Activated T-cell treated with anti-CD3 and anti-CD28 coated beads, Interleukin-2, amount 50 U/mL, for 4 hours (primary cell): ENCODE results near the gene SHFL. TPM values are rescaled to one million over a fixed set of nuclear protein-coding genes. Genes with fewer than 3 reads are reported as not detected.

Experiments used
- ATAC-seq, 2 donors: fragments of 200-7000 bp; cut with Tn5 transposase; one replicate each; pipeline ENCODE4 v1.10.0; 2021
- DNase-seq: peaks from one replicate; pipeline ENCODE4 v3.0.0-alpha.2; 2020
- H3K27me3 Mint-ChIP-seq: one replicate; pipeline ENCODE4 v1.8.0; 2021; ENCODE audit warnings: low read depth, mixed read lengths
- H3K36me3 Mint-ChIP-seq: one replicate; pipeline ENCODE4 v1.8.0; 2022; ENCODE audit warnings: mixed read lengths; ENCODE audit not compliant: insufficient read depth
- H3K4me1 Mint-ChIP-seq: one replicate; pipeline ENCODE4 v1.8.0; 2021; ENCODE audit warnings: low read depth, mixed read lengths
- H3K4me3 Mint-ChIP-seq: one replicate; pipeline ENCODE4 v1.8.0; 2021; ENCODE audit warnings: mild to moderate bottlenecking, moderate library complexity, mixed read lengths
- H3K9me3 Mint-ChIP-seq: one replicate; pipeline ENCODE4 v1.8.0; 2021; ENCODE audit warnings: mixed read lengths
- total RNA-seq, 3 donors: library from RNA; stranded (reverse); gene quantifications; one replicate each; pipeline ENCODE4 v1.2.1, GENCODE V29; 2021

The SHFL gene
- total RNA-seq, 3 donors from 2014 or later = 20.1 to 26.8 (median 26.2) TPM

DNA sequence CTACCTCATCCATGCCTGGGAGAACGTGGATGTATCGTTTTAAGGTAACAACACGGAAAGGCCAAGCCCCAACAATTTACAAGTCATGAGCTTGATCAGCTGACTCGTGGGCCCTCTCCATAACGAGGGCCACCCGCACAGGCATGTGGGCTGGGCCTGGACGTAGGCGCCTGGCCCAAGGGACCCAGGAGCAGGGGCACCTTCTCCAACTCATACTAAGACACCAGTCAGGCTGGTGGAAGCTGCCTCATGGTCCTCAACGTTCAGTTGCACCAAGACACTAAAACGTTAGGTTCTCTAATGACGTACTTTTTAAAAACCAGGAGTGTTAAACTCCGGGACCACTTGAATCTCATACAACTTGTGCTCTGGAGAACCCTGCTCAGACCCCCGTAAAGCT is 55.4 kb downstream of the SHFL start:
- peaks cover 38% of the 10 kb centered on the region for H3K4me1 Mint-ChIP-seq
- DNase-seq (no peak), ATAC-seq (no peak)
- peaks cover 50% of the 10 kb centered on the region for H3K36me3 Mint-ChIP-seq
- no peaks in the 10 kb centered on the region for H3K9me3 Mint-ChIP-seq
- H3K27me3 Mint-ChIP-seq = no peaks in the 10 kb centered on the region
- H3K4me3 Mint-ChIP-seq = no peak overlapping the region

DNA sequence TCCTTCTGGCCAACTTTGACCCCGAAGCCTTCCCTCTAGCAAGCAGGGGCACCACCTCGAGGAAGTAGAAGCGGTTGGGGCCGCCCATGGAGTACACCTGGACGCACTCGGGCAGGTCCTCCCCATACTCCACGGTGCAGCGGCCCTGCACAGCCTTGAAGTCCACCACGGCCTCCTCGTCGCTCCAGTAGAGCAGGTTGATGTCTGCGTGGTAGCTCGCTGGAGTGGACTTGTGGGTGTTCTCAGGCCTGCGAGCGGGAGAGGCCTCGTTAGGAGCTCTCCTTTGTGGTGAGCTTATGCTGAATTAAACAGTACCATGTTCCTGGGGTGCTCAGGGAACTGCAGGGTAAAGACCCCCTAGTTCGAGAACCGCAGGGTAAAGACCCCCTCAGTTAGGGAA is 55.9 kb downstream of the SHFL start:
- Mint-ChIP-seq H3K27me3 (no peaks in the 10 kb centered on the region), H3K36me3 (peaks cover 50% of the 10 kb centered on the region), H3K9me3 (no peaks in the 10 kb centered on the region), H3K4me1 (peaks cover 38% of the 10 kb centered on the region), H3K4me3 (no peak overlapping the region)
- ATAC-seq (no peak), DNase-seq (no peak)

Other genes starting within 250 kb of the SHFL start
- gene OLFM2, start 149.8 kb upstream of the SHFL start, total RNA-seq = under 1 TPM; 0.11 to 0.56 (median 0.24) TPM
- gene COL5A3, start 75.8 kb upstream of the SHFL start, total RNA-seq = 1 to 10 TPM in 2 of 3 donors, under 1 TPM in 1; 0.46 to 2.8 (median 2.3) TPM
- gene RDH8, start 72.8 kb upstream of the SHFL start, total RNA-seq = not detected
- gene ANGPTL6, start 16.4 kb downstream of the SHFL start, total RNA-seq = 10 to 100 TPM in 1 of 3 donors, 1 to 10 TPM in 2; 9.2 to 11.0 (median 9.2) TPM
- 100 to 1,000 TPM; 479 to 497 (median 489) TPM for gene PPAN, start 20.0 kb downstream of the SHFL start, total RNA-seq
- 10 to 100 TPM; 74.8 to 87.5 (median 82.6) TPM for gene P2RY11, start 25.4 kb downstream of the SHFL start, total RNA-seq
- 100 to 1,000 TPM; 503 to 538 (median 523) TPM for gene EIF3G, start 33.6 kb downstream of the SHFL start, total RNA-seq
- gene DNMT1, start 108.6 kb downstream of the SHFL start, total RNA-seq = 100 to 1,000 TPM; 353 to 433 (median 355) TPM
- gene S1PR2, start 145.0 kb downstream of the SHFL start, total RNA-seq = 10 to 100 TPM; 15.0 to 18.4 (median 16.0) TPM
- 100 to 1,000 TPM; 213 to 268 (median 239) TPM for gene MRPL4, start 165.9 kb downstream of the SHFL start, total RNA-seq
- 10 to 100 TPM; 25.6 to 48.5 (median 39.5) TPM for gene ICAM1, start 184.8 kb downstream of the SHFL start, total RNA-seq
- gene ICAM4, start 200.6 kb downstream of the SHFL start, total RNA-seq = under 1 TPM; 0.27 to 0.53 (median 0.38) TPM
- gene ICAM5, start 203.6 kb downstream of the SHFL start, total RNA-seq = 1 to 10 TPM; 3.1 to 4.3 (median 3.1) TPM
- gene ZGLP1, start 223.5 kb downstream of the SHFL start, total RNA-seq = 10 to 100 TPM in 1 of 3 donors, 1 to 10 TPM in 2; 6.9 to 10.1 (median 9.3) TPM
- gene FDX2, start 229.7 kb downstream of the SHFL start, total RNA-seq = 10 to 100 TPM; 32.5 to 43.0 (median 38.3) TPM
- 100 to 1,000 TPM; 135 to 143 (median 135) TPM for gene RAVER1, start 247.2 kb downstream of the SHFL start, total RNA-seq